ENCODE measurements around the gene ZNF469.
"Not testable (repeated sequence)": the region's sequence is repeated elsewhere in the genome, so short reads cannot be mapped to it uniquely, and the experiment has no call there.

The ZNF469 gene

DNA sequence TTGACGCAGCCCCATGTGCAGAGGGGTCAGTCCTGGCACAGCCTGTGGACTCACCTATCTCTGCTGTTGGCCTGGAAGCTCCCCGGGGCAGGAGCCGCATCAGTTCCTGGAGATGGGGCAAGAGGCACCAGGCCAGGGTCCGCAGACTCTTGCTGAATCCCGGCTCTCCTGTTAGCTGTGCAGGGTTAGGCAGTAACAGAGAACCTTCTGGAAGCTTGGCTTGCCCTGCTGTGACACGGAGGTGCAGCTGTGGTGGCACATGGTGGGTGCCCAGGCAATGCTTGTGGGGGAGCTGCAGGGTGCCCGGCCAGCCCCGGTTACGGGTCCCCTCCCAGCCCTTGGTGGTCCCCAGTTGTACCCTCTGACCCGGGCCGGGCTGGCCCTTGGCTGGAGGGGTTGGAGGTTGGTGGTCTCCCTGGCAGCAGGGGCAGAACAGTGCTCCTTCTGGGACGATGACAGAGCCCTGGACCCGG lies 26.0 kb upstream of the ZNF469 start:
- no peak for DNase-seq
- in situ Hi-C loops (cut with HindIII; ENCODE audit: low pct_ligation_motif_present, low pct_unique_long_range_greater_than_20kb, low sequenced_read_pairs), result no loop called here

DNA sequence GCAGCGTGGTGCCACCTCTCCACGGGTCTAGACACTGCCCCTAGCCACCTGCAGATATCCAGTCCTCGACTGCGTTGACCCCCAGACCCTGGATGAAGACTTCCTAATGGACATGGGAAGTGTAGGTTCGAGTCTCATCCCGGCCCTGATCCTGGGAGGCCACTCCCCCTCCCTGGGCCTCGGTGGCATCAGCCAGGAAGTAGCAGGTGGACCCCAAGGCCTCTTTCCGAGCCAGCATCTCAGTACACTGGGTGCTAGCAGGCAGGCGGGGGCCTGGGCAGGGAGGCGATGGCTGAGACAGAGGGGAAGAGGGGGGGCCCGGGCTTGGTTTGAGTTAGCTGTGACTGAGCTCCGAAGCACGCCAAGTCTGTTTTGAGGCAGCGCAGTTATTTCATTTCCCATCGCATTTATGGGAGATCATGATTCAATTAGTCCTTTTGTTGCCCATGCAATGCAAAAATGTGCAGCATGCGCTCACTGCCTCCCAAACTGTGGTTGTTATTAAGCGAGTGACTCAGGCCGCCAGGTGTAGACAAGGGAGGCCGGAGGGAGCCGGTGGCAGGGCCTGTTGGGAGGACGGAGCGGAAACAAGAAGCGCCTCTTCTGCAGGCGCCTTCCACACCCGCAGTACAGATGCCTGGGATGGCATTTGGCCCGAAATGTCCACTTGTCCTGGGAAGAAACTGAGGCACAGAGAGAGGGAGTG lies 25.3 kb upstream of the ZNF469 start:
- DNase-seq, result no peak

DNA sequence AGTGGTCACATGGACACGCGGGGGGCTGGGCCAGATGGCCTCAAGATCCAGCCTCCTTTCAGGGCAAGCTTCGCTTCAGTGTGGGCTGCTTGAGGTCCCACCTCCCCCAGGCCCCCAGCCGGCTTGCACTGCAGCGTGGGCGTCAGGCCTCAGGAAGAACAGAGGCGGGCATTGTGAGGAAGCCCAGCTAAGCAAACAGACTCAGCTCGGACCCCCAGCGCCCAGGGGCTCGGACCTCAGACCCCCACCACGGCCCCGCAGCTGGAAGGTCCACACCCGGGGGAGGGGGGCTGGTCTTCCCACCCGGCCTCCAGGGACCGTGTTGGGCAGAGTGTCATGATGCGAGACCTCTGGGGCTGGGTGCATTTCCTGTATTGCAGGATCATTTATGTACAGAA lies 24.7 kb upstream of the ZNF469 start:
- in situ Hi-C loops (cut with HindIII; ENCODE audit: low pct_ligation_motif_present, low pct_unique_long_range_greater_than_20kb, low sequenced_read_pairs), result no loop called here
- DNase-seq, result no peak

More for the DNA sequence above, 25.3 kb upstream of the ZNF469 start:
- in situ Hi-C loops (cut with HindIII; ENCODE audit: low pct_ligation_motif_present, low pct_unique_long_range_greater_than_20kb, low sequenced_read_pairs), result no loop called here

DNA sequence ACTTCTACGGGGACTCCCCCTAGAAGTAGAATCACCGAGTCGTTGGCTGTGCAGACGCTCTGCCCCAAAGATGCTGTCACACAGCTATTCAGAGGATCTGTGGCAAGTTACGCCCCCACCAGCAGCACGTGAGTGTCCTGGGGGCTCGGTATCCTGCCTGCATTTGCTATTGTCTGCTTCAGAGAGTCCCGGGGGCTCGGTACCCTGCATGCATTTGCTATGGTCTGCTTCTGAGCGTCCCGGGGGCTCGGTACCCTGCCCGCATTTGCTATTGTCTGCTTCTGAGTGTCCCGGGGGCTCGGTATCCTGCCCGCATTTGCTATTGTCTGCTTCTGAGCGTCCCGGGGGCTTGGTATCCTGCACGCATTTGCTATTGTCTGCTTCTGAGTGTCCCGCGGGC lies 23.8 kb upstream of the ZNF469 start:
- DNase-seq, result no peak
- in situ Hi-C loops (cut with HindIII; ENCODE audit: low pct_ligation_motif_present, low pct_unique_long_range_greater_than_20kb, low sequenced_read_pairs), result no loop called here

DNA sequence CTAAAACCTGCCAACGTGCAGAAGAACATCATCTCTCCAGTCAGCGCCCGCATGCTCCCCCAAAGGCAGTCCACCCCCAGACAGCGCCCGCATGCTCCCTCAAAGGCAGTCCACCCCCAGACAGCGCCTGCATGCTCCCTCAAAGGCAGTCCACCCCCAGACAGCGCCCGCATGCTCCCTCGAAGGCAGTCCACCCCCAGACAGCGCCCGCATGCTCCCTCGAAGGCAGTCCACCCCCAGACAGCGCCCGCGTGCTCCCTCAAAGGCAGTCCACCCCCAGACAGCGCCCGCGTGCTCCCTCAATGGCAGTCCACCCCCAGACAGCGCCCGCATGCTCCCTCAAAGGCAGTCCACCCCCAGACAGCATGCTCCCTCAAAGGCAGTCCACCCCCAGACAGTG lies 22.4 kb upstream of the ZNF469 start:
- in situ Hi-C loops (cut with HindIII; ENCODE audit: low pct_ligation_motif_present, low pct_unique_long_range_greater_than_20kb, low sequenced_read_pairs); DNase-seq: not testable (repeated sequence)

DNA sequence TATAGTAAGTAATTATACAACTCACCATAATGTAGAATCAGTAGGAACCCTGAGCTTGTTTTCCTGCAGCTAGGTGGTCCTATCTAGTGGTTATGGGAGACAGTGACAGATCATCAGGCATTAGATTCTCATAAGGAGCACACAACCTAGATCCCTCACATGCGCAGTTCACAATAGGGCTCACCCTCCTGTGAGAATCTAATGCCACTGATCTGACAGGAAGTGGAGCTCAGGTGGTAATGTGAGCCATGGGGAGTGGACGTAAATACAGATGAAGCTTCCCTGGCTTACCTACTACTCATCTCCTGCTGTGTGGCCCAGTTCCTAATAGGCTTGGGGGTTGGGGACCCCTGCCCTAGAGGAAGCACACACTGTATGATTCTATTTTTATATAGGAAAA lies 21.8 kb upstream of the ZNF469 start:
- no peak for DNase-seq
- in situ Hi-C loops (cut with HindIII; ENCODE audit: low pct_ligation_motif_present, low pct_unique_long_range_greater_than_20kb, low sequenced_read_pairs), result no loop called here

DNA sequence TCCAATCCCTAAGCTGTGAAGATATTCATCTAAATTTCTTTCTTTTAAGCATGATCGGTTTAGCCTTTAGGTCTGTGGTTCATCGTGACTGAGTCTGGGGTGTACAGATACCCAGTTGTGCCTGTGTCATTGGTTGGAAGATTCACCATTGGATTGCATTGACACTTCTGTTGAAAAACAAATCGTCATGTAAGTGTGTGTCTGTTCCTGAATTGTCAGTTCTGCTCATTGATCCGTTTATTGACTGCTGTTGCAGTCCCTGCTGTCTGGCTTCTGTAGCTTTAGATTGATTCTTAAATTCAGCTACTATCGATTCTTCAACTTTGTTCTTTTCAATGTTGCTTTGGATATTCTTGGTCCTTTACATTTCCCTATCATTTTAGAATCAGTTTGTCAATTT lies 21.0 kb upstream of the ZNF469 start:
- DNase-seq, result no peak
- in situ Hi-C loops (cut with HindIII; ENCODE audit: low pct_ligation_motif_present, low pct_unique_long_range_greater_than_20kb, low sequenced_read_pairs), result no loop called here

DNA sequence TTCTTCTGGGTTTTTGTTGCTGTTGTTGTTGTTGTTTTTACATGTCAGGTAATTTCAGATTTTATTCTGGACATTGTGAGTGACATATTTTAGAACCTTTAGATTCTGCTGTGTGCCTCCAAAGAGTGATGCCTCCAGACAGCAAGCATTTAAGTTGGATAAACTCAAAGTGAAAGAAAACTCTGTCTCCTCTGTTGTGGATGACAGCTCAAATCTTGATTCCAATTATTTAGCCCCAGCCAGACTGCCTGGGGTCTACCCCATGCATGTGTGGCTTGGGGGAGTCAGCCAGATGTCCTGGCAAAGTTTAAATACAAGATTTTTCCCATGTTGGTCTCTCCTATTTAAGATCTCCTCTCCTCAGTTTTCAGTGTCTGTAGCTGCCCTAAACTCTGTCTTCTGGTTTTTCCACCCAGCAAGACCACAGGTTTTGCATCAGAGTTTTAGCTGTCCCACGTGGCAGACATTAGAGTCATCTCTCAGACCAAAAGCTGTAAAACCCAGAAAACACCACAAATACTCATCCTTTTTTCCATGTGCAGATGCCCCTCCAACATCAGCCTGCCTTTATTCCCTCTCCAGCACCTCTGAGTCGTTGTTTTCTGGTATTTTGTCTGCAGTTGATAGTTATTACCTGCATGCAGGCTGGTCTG lies 19.4 kb upstream of the ZNF469 start:
- in situ Hi-C loops (cut with HindIII; ENCODE audit: low pct_ligation_motif_present, low pct_unique_long_range_greater_than_20kb, low sequenced_read_pairs), result no loop called here
- no peak for DNase-seq

DNA sequence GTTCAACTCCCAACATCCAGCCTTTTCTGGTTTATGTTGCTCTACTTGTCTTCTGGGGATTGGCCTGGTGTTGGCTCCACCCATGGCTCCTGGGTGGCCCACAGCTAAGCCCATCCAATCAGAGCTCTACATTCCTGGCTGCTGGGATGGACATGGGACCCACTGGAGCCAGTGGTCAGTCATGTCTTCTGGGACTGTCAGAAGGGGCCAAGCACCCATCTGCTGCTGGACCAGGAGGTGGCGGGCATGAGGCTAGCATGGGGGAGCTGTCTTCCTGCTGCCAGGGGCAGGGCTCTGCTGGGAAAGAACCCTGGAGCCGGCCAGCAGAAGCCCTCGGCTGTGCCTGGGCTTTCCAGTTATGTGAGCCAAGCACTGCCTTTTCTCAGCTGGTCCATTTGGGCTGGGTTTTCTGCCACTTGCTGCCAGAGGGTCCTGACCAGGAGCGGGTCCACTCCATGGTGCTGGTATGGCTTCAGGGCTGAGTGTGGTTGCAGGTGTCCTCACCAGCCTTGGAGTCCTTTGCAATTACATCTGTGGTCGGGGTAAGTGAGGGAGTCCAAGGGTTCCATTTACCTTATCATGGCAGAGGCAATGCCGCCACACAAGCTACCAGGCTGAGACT lies 17.4 kb upstream of the ZNF469 start:
- no peak for DNase-seq
- in situ Hi-C loops (cut with HindIII; ENCODE audit: low pct_ligation_motif_present, low pct_unique_long_range_greater_than_20kb, low sequenced_read_pairs), result no loop called here

DNA sequence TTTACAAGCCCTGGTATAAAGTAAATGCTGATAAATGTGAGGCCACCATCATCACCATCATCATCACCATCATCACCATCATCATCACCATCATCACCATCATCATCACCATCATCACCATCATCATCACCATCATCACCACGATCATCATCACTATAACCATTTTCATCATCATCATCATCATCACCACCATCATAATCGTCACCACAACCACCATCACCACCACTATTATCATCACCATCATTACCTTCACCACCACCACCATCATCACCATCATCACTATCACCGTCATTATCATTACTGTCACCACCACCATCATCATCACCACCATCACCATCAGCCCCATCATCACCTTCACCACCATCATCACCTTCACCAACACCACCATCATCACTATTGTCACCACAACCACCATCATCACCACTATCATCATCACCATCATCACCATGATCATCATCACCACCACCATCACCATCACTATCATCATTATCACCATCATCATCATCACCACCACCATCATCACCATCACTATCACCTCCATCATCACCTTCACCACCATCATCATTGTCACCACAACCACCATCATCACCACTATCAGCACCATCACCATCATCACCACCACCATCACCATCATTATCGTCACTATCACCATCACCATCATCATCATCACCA lies 16.6 kb upstream of the ZNF469 start:
- DNase-seq, result no peak
- in situ Hi-C loops (cut with HindIII; ENCODE audit: low pct_ligation_motif_present, low pct_unique_long_range_greater_than_20kb, low sequenced_read_pairs), result no loop called here

DNA sequence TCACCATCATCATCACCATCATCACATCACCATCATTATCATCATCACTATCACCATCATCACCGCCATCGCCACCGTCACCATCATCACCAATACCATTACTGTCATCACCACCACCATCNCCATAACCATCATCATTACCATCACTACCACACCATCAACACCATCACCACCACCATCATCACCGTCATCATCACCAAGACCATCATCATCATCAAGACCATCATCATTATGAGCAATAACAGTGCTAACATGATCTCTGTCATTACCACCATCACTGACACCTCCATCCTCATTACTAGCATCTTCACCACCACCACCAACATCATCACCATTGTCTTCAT lies 16.1 kb upstream of the ZNF469 start:
- in situ Hi-C loops (cut with HindIII; ENCODE audit: low pct_ligation_motif_present, low pct_unique_long_range_greater_than_20kb, low sequenced_read_pairs), result no loop called here
- DNase-seq, result no peak

DNA sequence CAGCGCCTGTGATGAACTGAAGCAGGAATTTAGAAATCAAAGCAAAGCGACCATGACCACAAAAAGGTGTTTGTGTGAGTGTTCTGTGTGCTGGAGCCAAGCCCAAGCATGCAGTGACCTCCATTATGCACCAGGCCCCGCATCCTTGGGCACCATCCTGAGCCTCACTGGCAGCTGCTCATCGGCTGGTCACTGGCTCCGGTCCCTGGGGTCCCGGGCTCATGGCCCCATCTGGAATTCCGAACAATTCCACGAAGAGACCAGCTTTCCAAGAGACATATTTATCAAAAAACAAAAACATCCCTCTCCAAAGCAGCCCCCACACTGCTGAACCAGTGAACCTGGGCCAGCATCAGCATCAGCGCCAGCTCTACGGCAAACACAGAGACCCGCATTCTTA lies 15.2 kb upstream of the ZNF469 start:
- in situ Hi-C loops (cut with HindIII; ENCODE audit: low pct_ligation_motif_present, low pct_unique_long_range_greater_than_20kb, low sequenced_read_pairs), result no loop called here
- DNase-seq, result no peak

DNA sequence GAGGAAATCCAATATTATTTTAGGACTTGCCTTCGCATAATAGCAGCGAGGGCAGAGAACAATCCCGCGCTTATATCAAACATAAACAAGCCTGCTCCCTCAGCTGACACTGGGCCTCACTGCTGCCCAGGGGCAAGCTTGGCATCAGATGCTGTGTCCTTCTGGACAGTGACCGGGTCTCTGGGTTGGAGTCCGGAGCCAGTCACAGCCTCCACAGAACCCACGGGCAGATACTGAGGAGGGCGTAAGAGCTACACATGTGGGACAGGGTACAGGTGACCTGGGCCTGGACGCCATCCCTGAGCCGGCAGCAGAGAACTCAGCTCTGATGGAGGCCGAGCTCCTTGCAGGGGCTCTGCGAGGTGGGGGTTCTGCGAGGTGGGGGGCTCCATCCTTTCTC lies 14.7 kb upstream of the ZNF469 start:
- in situ Hi-C loops (cut with HindIII; ENCODE audit: low pct_ligation_motif_present, low pct_unique_long_range_greater_than_20kb, low sequenced_read_pairs), result no loop called here
- DNase-seq, result no peak

DNA sequence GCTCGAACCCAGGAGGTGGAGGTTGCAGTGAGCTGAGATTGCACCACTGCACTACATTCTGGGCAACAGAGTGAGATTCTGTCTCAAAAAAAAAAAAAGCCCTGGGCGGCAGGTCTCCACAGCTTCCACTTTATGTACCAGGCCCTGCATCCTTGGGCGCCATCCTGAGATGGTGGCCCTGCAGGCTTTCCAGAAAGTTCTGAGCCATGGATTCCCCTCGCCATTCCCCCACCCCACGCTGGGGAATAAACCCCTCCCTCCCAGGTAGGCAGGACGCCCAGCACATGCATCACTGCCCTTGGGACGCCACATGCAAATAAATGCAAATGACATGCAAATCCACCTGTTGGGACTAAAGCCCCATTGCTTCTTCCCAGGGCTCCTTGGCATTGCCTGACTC lies 13.8 kb upstream of the ZNF469 start:
- no peak for DNase-seq
- in situ Hi-C loops (cut with HindIII; ENCODE audit: low pct_ligation_motif_present, low pct_unique_long_range_greater_than_20kb, low sequenced_read_pairs), result no loop called here

DNA sequence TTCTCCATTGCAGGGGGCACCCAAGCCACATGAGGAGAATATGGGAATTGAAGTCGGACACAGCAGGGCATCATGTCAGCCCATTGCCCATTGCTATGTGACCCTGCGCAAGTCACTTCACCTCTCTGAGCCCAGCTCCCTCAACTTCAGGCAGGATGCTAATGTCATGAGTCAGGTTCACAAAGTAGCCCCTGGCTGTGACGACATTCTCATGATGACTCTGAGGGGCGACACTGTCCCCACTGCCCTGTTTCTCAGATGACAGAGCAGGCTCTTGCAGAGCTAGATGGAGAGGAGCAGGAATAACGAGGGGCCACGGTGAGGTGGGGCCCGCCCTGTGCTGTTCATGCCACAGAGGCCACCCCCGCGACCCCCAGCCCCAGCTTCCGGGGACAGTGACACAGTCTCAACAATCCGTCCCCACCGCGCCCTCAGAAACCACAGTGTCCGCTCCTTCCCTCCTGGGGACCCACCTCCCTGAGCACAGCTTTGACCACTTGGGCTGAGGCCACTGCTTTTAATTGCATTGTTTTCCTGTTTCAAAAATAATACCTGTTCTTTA lies 13.2 kb upstream of the ZNF469 start:
- no peak for DNase-seq

DNA sequence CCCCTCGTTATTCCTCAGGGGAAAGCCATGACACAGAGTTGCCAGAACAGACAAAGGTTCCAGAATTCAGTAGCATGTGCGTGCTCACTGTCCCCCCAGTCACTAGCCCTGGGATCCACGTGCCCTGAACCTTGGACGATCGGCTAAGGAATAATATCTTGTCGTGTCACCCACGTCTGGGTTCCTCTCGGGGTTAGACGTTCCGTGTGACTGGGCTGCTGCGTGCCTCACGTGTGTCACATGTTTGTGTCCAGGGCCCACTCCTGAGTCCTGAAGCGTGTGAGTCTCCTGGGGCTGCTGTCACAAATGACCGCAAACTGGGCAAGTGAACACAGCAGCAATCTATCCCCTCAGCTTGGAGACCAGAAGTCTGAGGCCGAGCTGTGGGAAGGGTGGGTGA lies 12.4 kb upstream of the ZNF469 start:
- in situ Hi-C loops (cut with HindIII; ENCODE audit: low pct_ligation_motif_present, low pct_unique_long_range_greater_than_20kb, low sequenced_read_pairs), result no loop called here
- no peak for DNase-seq

More for the DNA sequence above, 13.2 kb upstream of the ZNF469 start:
- in situ Hi-C loops (cut with HindIII; ENCODE audit: low pct_ligation_motif_present, low pct_unique_long_range_greater_than_20kb, low sequenced_read_pairs), result no loop called here

DNA sequence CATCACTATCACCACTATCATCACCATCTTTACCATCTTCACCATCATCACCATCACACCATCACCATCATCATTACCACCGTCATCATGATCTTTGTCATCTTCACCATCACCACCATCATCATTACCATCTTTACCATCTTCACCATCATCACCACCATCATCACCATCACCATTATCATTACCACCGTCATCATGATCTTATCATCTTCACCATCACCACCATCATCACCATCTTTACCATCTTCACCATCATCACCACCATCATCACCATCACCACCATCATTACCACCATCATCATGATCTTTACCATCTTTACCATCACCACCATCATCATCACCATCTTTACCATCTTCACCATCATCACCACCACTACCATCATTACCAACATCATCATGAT lies 10.2 kb upstream of the ZNF469 start:
- in situ Hi-C loops (cut with HindIII; ENCODE audit: low pct_ligation_motif_present, low pct_unique_long_range_greater_than_20kb, low sequenced_read_pairs), result no loop called here
- DNase-seq, result no peak

DNA sequence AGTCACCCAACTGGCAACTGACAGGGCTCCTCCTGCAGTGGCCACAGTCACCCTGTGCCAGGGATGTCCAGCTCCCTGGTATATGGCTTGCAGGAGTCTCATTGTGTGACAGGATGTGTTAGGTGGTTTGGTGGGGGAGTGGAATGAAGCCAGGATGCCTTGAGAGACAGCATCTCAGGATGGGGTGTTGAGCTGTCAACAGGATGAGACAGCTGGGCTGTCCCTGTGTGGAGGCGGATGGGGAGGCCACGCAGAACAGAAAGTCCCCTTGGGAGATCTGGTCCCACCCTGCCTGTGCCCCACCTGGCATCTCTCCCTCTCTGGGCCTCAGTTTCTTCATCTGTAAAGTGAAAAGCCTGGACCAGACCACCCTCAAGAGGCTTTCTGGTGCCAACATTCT lies 9.5 kb upstream of the ZNF469 start:
- no peak for DNase-seq
- in situ Hi-C loops (cut with HindIII; ENCODE audit: low pct_ligation_motif_present, low pct_unique_long_range_greater_than_20kb, low sequenced_read_pairs), result no loop called here

DNA sequence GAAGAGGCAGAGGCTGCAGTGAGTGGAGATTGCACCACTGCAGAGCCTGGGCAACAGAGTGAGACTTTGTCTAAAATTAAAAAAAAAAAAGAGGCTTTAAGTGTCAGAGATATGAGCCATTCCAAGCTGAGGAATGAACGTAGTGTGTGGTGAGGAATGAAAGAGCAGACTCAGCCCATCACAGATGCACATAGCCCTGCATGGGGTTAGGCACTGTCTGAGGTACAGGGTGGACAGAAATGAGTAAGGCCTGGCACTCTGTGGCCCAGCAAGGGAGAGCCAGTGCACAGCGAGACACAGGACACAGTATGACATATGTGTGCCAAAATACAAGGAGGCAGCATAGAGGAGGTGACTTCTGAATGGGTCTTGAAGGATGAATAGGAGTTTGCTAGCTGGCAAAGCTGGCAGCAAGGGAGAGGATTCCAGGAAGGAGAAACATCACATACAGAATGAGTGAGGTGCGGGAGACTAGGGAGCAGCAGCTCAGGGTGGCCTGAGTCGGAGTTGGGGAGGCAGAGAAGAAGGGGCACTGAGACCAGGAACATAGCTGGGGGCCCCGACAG lies 8.7 kb upstream of the ZNF469 start:
- in situ Hi-C loops (cut with HindIII; ENCODE audit: low pct_ligation_motif_present, low pct_unique_long_range_greater_than_20kb, low sequenced_read_pairs), result no loop called here
- no peak for DNase-seq

Data from ACHN (cell line).